ENCODE measurements around the gene ARL16. TPM values are rescaled to one million over a fixed set of nuclear protein-coding genes. Genes with fewer than 3 reads are reported as not detected.
A peak's percentile ranks its signal among the peaks of the same experiment; 100 is the strongest.

ARL16 gene
- total RNA-seq, 2 donors from 2014 or later, result 24.6 to 25.0 TPM

DNA sequence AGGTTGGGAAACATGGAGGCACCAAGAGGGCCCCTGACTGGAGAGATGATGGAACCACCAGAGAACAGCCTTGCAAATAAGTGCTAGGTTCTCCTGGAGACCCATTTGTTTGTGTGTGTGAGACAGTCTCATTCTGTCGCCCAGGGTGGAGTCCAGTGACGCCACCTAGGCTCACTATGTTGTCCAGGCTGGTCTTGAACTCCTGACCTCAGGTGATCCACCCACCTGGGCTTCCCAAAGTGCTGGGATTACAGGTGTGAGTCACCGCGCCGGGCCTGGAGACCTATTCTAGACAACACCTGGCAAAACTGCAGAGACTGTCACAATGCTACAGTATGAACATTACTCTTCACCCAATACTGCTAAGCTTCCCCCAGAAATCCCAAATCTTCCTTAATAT lies 48.2 kb downstream of the ARL16 start:
- peak overlapping the region in 1 of 2 donors; percentile 35 for H3K9ac ChIP-seq (ENCODE audit: low read depth in 2 of 2, low read length in 2 of 2)
- H3K4me3 ChIP-seq, result peak overlapping the region; percentile 64
- H3K36me3 ChIP-seq, result no peaks in the 10 kb centered on the region
- no peak for DNase-seq
- no peaks in the 10 kb centered on the region for H3K27me3 ChIP-seq
- intact Hi-C loops (cut with DNase I), result no loop called here
- H3K27ac ChIP-seq, result no peak overlapping the region
- TF ChIP-seq, protein P1, sequence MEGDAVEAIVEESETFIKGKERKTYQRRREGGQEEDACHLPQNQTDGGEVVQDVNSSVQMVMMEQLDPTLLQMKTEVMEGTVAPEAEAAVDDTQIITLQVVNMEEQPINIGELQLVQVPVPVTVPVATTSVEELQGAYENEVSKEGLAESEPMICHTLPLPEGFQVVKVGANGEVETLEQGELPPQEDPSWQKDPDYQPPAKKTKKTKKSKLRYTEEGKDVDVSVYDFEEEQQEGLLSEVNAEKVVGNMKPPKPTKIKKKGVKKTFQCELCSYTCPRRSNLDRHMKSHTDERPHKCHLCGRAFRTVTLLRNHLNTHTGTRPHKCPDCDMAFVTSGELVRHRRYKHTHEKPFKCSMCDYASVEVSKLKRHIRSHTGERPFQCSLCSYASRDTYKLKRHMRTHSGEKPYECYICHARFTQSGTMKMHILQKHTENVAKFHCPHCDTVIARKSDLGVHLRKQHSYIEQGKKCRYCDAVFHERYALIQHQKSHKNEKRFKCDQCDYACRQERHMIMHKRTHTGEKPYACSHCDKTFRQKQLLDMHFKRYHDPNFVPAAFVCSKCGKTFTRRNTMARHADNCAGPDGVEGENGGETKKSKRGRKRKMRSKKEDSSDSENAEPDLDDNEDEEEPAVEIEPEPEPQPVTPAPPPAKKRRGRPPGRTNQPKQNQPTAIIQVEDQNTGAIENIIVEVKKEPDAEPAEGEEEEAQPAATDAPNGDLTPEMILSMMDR (IDR thresholded peaks at IDR 0.05), result no peak
- H3K9me3 ChIP-seq, result no peaks in the 10 kb centered on the region
- peaks cover 13% of the 10 kb centered on the region for H3K4me1 ChIP-seq

DNA sequence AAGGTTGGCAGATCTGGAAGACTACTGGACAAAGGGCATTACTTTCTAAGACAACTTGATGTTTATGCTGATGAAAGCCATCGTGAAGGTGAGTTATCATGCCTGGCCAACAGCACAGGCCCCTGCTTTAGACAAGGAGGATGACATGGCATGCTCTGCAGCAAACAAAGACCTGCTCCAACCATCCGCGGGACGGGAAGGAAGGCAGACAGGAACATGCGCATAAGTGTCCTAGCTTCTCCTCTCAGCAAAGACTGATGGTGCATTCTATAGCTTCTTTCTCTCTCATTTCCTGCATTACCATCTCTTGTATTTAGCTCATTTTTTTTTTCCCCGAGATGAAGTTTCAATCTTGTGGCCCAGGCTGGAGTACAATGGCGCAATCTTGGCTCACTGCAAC lies 52.1 kb downstream of the ARL16 start:
- Histone ChIP-seq H3K9me3 (no peaks in the 10 kb centered on the region), H3K4me3 (no peak overlapping the region), H3K9ac (ENCODE audit: low read depth in 2 of 2, low read length in 2 of 2) (no peak overlapping the region), H3K4me1 (peaks cover 13% of the 10 kb centered on the region), H3K27ac (no peak overlapping the region), H3K27me3 (no peaks in the 10 kb centered on the region), H3K36me3 (peaks cover 7% of the 10 kb centered on the region)
- DNase-seq, result no peak
- intact Hi-C loops (cut with DNase I), result no loop called here
- TF ChIP-seq, protein P1 (IDR thresholded peaks at IDR 0.05), result no peak

Small RNA genes within 50 kb of the gene (microRNA-seq; reads per million reads assigned to microRNA genes)
- not detected for gene MIR6786

Other genes with a start within 250 kb of the ARL16 start
- 1,000 to 10,000 TPM; 4,489 to 4,790 TPM for gene ACTG1, start 171.0 kb downstream of the ARL16 start, total RNA-seq
- gene FSCN2, start 155.4 kb downstream of the ARL16 start, total RNA-seq, result 1 to 10 TPM; 1.0 to 2.2 TPM
- 10 to 100 TPM; 16.5 to 34.3 TPM for gene FAAP100, start 131.4 kb downstream of the ARL16 start, total RNA-seq
- 10 to 100 TPM; 69.8 to 74.1 TPM for gene NPLOC4, start 46.7 kb downstream of the ARL16 start, total RNA-seq
- gene TSPAN10, start 46.6 kb downstream of the ARL16 start, total RNA-seq, result under 1 TPM; 0.25 to 0.32 TPM
- not detected for gene PDE6G, start 27.3 kb downstream of the ARL16 start, total RNA-seq
- gene OXLD1, start 17.2 kb downstream of the ARL16 start, total RNA-seq, result 10 to 100 TPM; 21.7 to 42.8 TPM
- 10 to 100 TPM; 13.7 to 41.1 TPM for gene CCDC137, start 17.1 kb downstream of the ARL16 start, total RNA-seq
- gene HGS, start 214 bp upstream of the ARL16 start, total RNA-seq, result 100 to 1,000 TPM in 1 of 2 donors, 10 to 100 TPM in 1; 75.2 to 131 TPM
- gene MRPL12, start 19.6 kb upstream of the ARL16 start, total RNA-seq, result 100 to 1,000 TPM; 106 to 225 TPM
- 100 to 1,000 TPM in 1 of 2 donors, 10 to 100 TPM in 1; 46.0 to 110 TPM for gene SLC25A10, start 28.5 kb upstream of the ARL16 start, total RNA-seq
- gene GCGR, start 120.4 kb upstream of the ARL16 start, total RNA-seq, result not detected
- gene MCRIP1, start 149.5 kb upstream of the ARL16 start, total RNA-seq, result 10 to 100 TPM; 25.9 to 26.2 TPM
- gene PPP1R27, start 151.3 kb upstream of the ARL16 start, total RNA-seq, result not detected
- gene P4HB, start 176.7 kb upstream of the ARL16 start, total RNA-seq, result 1,000 to 10,000 TPM in 1 of 2 donors, 100 to 1,000 TPM in 1; 719 to 1,051 TPM
- 100 to 1,000 TPM; 407 to 546 TPM for gene ARHGDIA, start 187.5 kb upstream of the ARL16 start, total RNA-seq
- 100 to 1,000 TPM in 1 of 2 donors, 10 to 100 TPM in 1; 66.6 to 191 TPM for gene ALYREF, start 207.8 kb upstream of the ARL16 start, total RNA-seq
- 100 to 1,000 TPM; 106 to 174 TPM for gene ANAPC11, start 207.9 kb upstream of the ARL16 start, total RNA-seq
- gene NPB, start 218.4 kb upstream of the ARL16 start, total RNA-seq, result under 1 TPM in 1 of 2 donors, not detected in 1; 0.22 TPM
- 10 to 100 TPM; 47.5 to 71.6 TPM for gene PCYT2, start 227.6 kb upstream of the ARL16 start, total RNA-seq
- gene SIRT7, start 234.4 kb upstream of the ARL16 start, total RNA-seq, result 10 to 100 TPM; 43.3 to 81.9 TPM
- 10 to 100 TPM; 16.0 to 20.4 TPM for gene MAFG, start 243.9 kb upstream of the ARL16 start, total RNA-seq